Erythroblast (primary cell): ENCODE data around the gene NRL.

Experiments used
- GATA1 ChIP-seq: IDR thresholded peaks from 2 replicates; pipeline ENCODE4 v1.6.1; 2011; ENCODE audit warnings: low read depth, mild to moderate bottlenecking, control low read depth, low read length, moderate library complexity
- POLR2A ChIP-seq: IDR thresholded peaks from 2 replicates; pipeline ENCODE4 v1.6.1; 2011; ENCODE audit warnings: mild to moderate bottlenecking, low read length

GRCh38 chr14:24070285-24071143, 44.2 kb downstream of the NRL start:
- TF ChIP-seq POLR2A = no peak
- TF ChIP-seq GATA1 = no peak
